ENCODE data around the gene LCMT1.

DNA sequence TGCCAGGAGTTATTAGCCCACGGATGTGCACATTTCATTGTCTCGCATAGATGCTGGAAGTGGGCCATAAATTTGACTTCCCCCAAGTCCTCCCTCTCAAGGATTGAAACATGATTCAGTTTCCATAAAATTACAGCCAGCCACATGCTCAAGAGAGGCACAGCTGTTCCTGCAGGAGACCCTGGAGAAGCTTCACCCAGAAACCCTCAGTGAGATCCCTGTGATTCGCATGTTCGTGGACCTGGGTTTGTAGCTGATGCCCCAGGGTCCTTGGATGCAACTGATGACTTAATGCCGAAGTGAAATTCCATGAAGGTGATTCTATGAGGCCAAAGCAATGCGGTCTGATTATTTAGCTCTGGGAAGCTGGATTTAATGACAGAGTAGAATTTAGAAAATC, 80.6 kb downstream of the LCMT1 start:
- TF ChIP-seq, protein P1, sequence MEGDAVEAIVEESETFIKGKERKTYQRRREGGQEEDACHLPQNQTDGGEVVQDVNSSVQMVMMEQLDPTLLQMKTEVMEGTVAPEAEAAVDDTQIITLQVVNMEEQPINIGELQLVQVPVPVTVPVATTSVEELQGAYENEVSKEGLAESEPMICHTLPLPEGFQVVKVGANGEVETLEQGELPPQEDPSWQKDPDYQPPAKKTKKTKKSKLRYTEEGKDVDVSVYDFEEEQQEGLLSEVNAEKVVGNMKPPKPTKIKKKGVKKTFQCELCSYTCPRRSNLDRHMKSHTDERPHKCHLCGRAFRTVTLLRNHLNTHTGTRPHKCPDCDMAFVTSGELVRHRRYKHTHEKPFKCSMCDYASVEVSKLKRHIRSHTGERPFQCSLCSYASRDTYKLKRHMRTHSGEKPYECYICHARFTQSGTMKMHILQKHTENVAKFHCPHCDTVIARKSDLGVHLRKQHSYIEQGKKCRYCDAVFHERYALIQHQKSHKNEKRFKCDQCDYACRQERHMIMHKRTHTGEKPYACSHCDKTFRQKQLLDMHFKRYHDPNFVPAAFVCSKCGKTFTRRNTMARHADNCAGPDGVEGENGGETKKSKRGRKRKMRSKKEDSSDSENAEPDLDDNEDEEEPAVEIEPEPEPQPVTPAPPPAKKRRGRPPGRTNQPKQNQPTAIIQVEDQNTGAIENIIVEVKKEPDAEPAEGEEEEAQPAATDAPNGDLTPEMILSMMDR (IDR thresholded peaks at IDR 0.05), result no peak
- TF ChIP-seq EZH2 (IDR thresholded peaks at IDR 0.05; ENCODE audit: borderline replicate concordance, insufficient read depth, low read depth, low read length, poor library complexity, severe bottlenecking), result no peak
